ENCODE data around the gene TCF20. TPM values are rescaled to one million over a fixed set of nuclear protein-coding genes. Genes with fewer than 3 reads are reported as not detected.

Gene TCF20
- total RNA-seq, 2 experiments from 2014 or later, result 61.6 to 64.1 TPM

GRCh38 chr22:42314709-42315391 is 44.4 kb upstream of the TCF20 start:
- Mint-ChIP-seq H3K27me3 (no peaks in the 10 kb centered on the region), H3K9me3 (no peaks in the 10 kb centered on the region), H3K4me1 (ENCODE audit: low read depth) (peaks cover 54% of the 10 kb centered on the region), H3K36me3 (ENCODE audit: low read depth) (no peaks in the 10 kb centered on the region), H3K4me3 (no peak overlapping the region), H3K27ac (peak overlapping the region; percentile 72)
- Histone ChIP-seq H3K4me3 (ENCODE audit: low read length) (no peak overlapping the region), H3K4me1 (ENCODE audit: insufficient read depth, low read length) (peaks cover 68% of the 10 kb centered on the region), H3K27ac (ENCODE audit: low read depth in 1 of 2, low read length in 2 of 2) (peak overlapping the region in 1 of 2 donors; percentile 48), H3K36me3 (ENCODE audit: insufficient read depth, low read length) (no peaks in the 10 kb centered on the region), H3K27me3 (ENCODE audit: control insufficient read depth in 1 of 2, insufficient read depth in 2 of 2, low read length in 2 of 2) (no peaks in the 10 kb centered on the region), H3K9me3 (ENCODE audit: control insufficient read depth in 1 of 2, insufficient read depth in 1 of 2, low read length in 2 of 2) (no peaks in the 10 kb centered on the region)
- TF ChIP-seq CTCF (IDR thresholded peaks at IDR 0.05), result no peak
- intact Hi-C loops (cut with DNase I, micrococcal nuclease), result loop anchor here (1.0 to 10.0 kb wide), 5 partner anchors 146 to 350 kb away; partner anchors contain the start of genes NDUFA6 (in 2 of the 2) and SEPTIN3 (in 1 of the 2)
- CTCF ChIA-PET, result interaction anchor here (1.1 to 2.3 kb wide), 2 partner anchors 146 to 224 kb away, joined by 3 to 8 read pairs; partner anchors contain the start of gene NDUFA6
- DNase-seq (peak in 2 of 14 experiments; percentile 39 to 48), ATAC-seq (ENCODE audit: poor library complexity) (no peak)
- POLR2A ChIA-PET, result interaction anchor here (0.6 to 2.1 kb wide), 4 partner anchors 10 to 234 kb away, joined by 3 to 8 read pairs (median 4); no protein-coding TSS in a partner anchor

DNA sequence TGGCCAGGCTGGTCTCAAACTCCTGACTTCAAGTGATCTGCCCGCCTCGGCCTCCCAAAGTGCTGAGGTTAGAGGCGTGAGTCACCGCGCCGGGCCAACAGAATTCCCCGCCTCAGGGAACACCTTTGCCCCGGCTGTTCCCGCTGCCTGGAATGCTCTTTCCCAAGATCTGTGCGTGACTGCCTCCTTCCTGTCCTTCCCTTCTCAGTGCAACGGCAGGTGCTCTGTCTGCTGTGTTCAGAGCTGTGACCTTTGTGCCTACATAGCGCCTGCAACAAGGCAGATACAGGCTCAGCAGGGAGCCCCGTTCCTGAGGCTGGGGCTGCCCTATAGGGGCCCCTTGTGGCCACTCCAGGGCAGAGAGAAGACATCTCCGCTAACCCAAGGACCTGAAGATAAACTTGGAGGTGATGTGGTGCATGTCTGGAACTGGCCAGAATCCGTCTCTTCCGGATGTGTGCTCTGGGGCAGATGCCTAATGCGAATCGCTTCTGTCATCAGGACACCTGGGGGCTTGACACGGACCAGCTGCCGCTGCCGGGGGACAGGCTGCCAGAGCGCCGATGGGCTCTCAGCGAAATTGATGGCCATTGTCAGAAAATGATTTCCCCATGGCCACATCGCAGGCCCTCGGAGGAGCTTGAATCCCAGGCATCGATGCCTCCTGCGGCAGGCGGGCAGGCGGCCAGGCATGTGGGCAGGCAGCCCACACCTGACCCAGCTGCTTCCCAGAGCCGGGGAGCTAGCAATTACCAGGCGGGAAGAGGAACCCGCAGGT is 43.5 kb upstream of the TCF20 start:
- peaks cover 59% of the 10 kb centered on the region for H3K4me1 Mint-ChIP-seq (ENCODE audit: low read depth)
- ChIA-PET POLR2A (interaction anchor here (0.6 to 2.1 kb wide), 4 partner anchors 10 to 234 kb away, joined by 3 to 8 read pairs (median 4); no protein-coding TSS in a partner anchor), CTCF (interaction anchor here (1.1 to 2.3 kb wide), 3 partner anchors 144 to 223 kb away, joined by 3 to 8 read pairs (median 4); partner anchors contain the start of gene NDUFA6)
- intact Hi-C loops (cut with DNase I, micrococcal nuclease), result loop anchor here (1.0 to 10.0 kb wide), 5 partner anchors 145 to 349 kb away; partner anchors contain the start of genes NDUFA6 (in 2 of the 2) and SEPTIN3 (in 1 of the 2)
- H3K4me3 Mint-ChIP-seq, result peak overlapping the region; percentile 54
- H3K9me3 Mint-ChIP-seq, result no peaks in the 10 kb centered on the region
- peak; percentile 26 for TF ChIP-seq CTCF (IDR thresholded peaks at IDR 0.05)
- DNase-seq (peak in 12 of 14 experiments; percentile 21 to 76 (median 48)), ATAC-seq (ENCODE audit: poor library complexity) (peak; percentile 88)
- peak overlapping the region; percentile 72 for H3K27ac Mint-ChIP-seq
- H3K27me3 Mint-ChIP-seq, result no peaks in the 10 kb centered on the region
- Histone ChIP-seq H3K9me3 (ENCODE audit: control insufficient read depth in 1 of 2, insufficient read depth in 1 of 2, low read length in 2 of 2) (no peaks in the 10 kb centered on the region), H3K27ac (ENCODE audit: low read depth in 1 of 2, low read length in 2 of 2) (no peak overlapping the region), H3K27me3 (ENCODE audit: control insufficient read depth in 1 of 2, insufficient read depth in 2 of 2, low read length in 2 of 2) (no peaks in the 10 kb centered on the region), H3K4me3 (ENCODE audit: low read length) (no peak overlapping the region), H3K36me3 (ENCODE audit: insufficient read depth, low read length) (no peaks in the 10 kb centered on the region), H3K4me1 (ENCODE audit: insufficient read depth, low read length) (peaks cover 68% of the 10 kb centered on the region)
- no peaks in the 10 kb centered on the region for H3K36me3 Mint-ChIP-seq (ENCODE audit: low read depth)

DNA sequence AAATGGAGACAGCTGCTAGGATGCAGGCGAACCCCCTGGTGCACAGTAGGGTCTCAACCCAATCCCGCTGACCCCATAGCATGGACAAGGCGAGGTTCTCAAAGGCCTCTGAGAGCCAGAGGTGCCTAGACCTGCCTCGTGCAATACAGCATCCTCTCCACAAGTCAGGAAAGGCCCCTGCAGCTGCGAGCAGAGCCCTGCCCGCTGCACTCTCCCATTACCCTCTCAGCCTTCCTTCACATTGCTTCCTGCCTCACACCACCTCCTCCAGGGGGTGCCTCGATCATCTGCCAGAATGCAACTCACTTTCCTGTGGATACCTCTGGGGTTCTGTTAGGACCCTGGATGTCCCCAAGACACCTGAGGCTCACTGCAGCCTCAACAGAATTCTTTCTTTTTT is 42.8 kb upstream of the TCF20 start:
- no peak overlapping the region for H3K4me3 Mint-ChIP-seq
- H3K4me3 ChIP-seq (ENCODE audit: low read length), result no peak overlapping the region
- no peaks in the 10 kb centered on the region for H3K36me3 ChIP-seq (ENCODE audit: insufficient read depth, low read length)
- ATAC-seq (ENCODE audit: poor library complexity) (no peak), DNase-seq (no peak)
- TF ChIP-seq CTCF (IDR thresholded peaks at IDR 0.05), result no peak
- peaks cover 76% of the 10 kb centered on the region for H3K4me1 ChIP-seq (ENCODE audit: insufficient read depth, low read length)
- intact Hi-C loops (cut with DNase I, micrococcal nuclease), result loop anchor here (5.0 to 10.0 kb wide), 4 partner anchors 146 to 348 kb away; partner anchors contain the start of genes NDUFA6 (in 2 of the 2) and SEPTIN3 (in 1 of the 2)
- H3K27ac Mint-ChIP-seq, result no peak overlapping the region
- H3K9me3 Mint-ChIP-seq, result no peaks in the 10 kb centered on the region
- no peaks in the 10 kb centered on the region for H3K27me3 Mint-ChIP-seq
- H3K27me3 ChIP-seq (ENCODE audit: control insufficient read depth in 1 of 2, insufficient read depth in 2 of 2, low read length in 2 of 2), result no peaks in the 10 kb centered on the region
- peaks cover 64% of the 10 kb centered on the region for H3K4me1 Mint-ChIP-seq (ENCODE audit: low read depth)
- H3K9me3 ChIP-seq (ENCODE audit: control insufficient read depth in 1 of 2, insufficient read depth in 1 of 2, low read length in 2 of 2), result no peaks in the 10 kb centered on the region
- no peak overlapping the region for H3K27ac ChIP-seq (ENCODE audit: low read depth in 1 of 2, low read length in 2 of 2)
- CTCF ChIA-PET, result interaction anchor here (1.6 to 2.3 kb wide), 2 partner anchors 144 to 223 kb away, joined by 4 to 8 read pairs; partner anchors contain the start of gene NDUFA6
- no peaks in the 10 kb centered on the region for H3K36me3 Mint-ChIP-seq (ENCODE audit: low read depth)
- POLR2A ChIA-PET, result interaction anchor here (1.2 kb wide), 1 partner anchor 222 kb away, joined by 6 read pairs; the partner anchor contains the start of gene NDUFA6
